ENCODE measurements around the gene TOX2. TPM values are rescaled to one million over a fixed set of nuclear protein-coding genes. Genes with fewer than 3 reads are reported as not detected.

Gene TOX2, protein sequence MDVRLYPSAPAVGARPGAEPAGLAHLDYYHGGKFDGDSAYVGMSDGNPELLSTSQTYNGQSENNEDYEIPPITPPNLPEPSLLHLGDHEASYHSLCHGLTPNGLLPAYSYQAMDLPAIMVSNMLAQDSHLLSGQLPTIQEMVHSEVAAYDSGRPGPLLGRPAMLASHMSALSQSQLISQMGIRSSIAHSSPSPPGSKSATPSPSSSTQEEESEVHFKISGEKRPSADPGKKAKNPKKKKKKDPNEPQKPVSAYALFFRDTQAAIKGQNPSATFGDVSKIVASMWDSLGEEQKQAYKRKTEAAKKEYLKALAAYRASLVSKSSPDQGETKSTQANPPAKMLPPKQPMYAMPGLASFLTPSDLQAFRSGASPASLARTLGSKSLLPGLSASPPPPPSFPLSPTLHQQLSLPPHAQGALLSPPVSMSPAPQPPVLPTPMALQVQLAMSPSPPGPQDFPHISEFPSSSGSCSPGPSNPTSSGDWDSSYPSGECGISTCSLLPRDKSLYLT
- under 1 TPM; 0.20 to 0.53 (median 0.35) TPM for total RNA-seq
- under 1 TPM; 0.06 to 0.51 (median 0.39) TPM for polyA plus RNA-seq
- long read RNA-seq, donor 1, result 0 reads
- long read RNA-seq, donor 2, result 0 reads

- no peak for TF ChIP-seq CTCF (IDR thresholded peaks at IDR 0.05)
Observed at GRCh38 chr20:43914311-43915210, at the start of gene TOX2. Gene TOX2, plus strand, starts transcription at chr20:43914852. Its CDS starts 40 bp downstream, at chr20:43914892.

GRCh38 chr20:43868091-43868490, 46.6 kb upstream of the TOX2 start:
- DNase-seq (no peak), ATAC-seq (no peak)
- no peak for TF ChIP-seq CTCF (IDR thresholded peaks at IDR 0.05)
- H3K9me3 ChIP-seq, result no peaks in the 10 kb centered on the region
- no peak overlapping the region for H3K27ac ChIP-seq
- 82 to 100% (median 85%) methylated on average over 1 of the region's 1 CpG for WGBS, 3 donors
- intact Hi-C loops (cut with DNase I), result no loop called here
- no peak overlapping the region for H3K4me3 ChIP-seq
- H3K4me1 ChIP-seq, result no peaks in the 10 kb centered on the region
- no peaks in the 10 kb centered on the region for H3K27me3 ChIP-seq (ENCODE audit: insufficient read depth in 3 of 3, low read length in 2 of 3)
- H3K36me3 ChIP-seq (ENCODE audit: insufficient read depth in 1 of 2, low read depth in 1 of 2), result no peaks in the 10 kb centered on the region

More at GRCh38 chr20:43914311-43915210, at the start of gene TOX2:
- Histone ChIP-seq H3K9me3 (peaks cover 14% of the 10 kb centered on the region), H3K27ac (no peak within 1 kb of the TSS), H3K4me1 (no peaks in the 10 kb centered on the region), H3K4me3 (peak within 1 kb of the TSS; percentile 56), H3K36me3 (ENCODE audit: insufficient read depth in 1 of 2, low read depth in 1 of 2) (no peaks in the 10 kb centered on the region), H3K27me3 (ENCODE audit: insufficient read depth in 3 of 3, low read length in 2 of 3) (peaks cover 0 to 60% (median 18%) of the 10 kb centered on the region in 3 donors)
- WGBS, 3 donors, result 3 to 4% (median 3%) methylated on average over 31 to 110 of the region's 111 CpGs
- peak in 1 of 2 donors; percentile 39 for DNase-seq
- intact Hi-C loops (cut with DNase I), result no loop called here
- ATAC-seq, result no peak

GRCh38 chr20:43870484-43870883, 44.2 kb upstream of the TOX2 start:
- no peak for TF ChIP-seq CTCF (IDR thresholded peaks at IDR 0.05)
- intact Hi-C loops (cut with DNase I), result no loop called here
- no peaks in the 10 kb centered on the region for H3K36me3 ChIP-seq (ENCODE audit: insufficient read depth in 1 of 2, low read depth in 1 of 2)
- ATAC-seq (no peak), DNase-seq (no peak)
- no peak overlapping the region for H3K27ac ChIP-seq
- no peaks in the 10 kb centered on the region for H3K9me3 ChIP-seq
- no peak overlapping the region for H3K4me3 ChIP-seq
- H3K27me3 ChIP-seq (ENCODE audit: insufficient read depth in 3 of 3, low read length in 2 of 3), result no peaks in the 10 kb centered on the region
- H3K4me1 ChIP-seq, result no peaks in the 10 kb centered on the region

DNA sequence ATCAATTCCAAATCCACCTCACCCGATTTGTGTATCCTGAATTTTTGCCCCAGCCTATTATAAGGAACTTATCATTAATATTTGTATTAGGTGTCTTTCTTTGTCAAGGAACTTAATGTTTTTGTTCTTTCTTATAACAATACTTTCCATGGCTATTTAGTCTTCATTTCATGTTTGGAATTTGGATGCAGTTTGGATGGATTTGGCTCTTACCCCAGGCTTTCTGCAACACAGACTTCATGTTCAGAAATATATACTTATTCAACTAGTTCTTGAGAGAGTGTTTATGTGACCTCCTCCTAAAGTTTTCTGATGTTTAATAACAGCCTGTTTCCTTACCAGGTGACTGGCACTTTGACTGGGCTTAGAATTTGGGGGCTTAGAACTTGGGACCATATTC, 35.9 kb upstream of the TOX2 start:
- H3K4me3 ChIP-seq, result no peak overlapping the region
- 69 to 72% (median 69%) methylated on average over 1 of the region's 1 CpG for WGBS, 3 donors
- TF ChIP-seq CTCF (IDR thresholded peaks at IDR 0.05), result no peak
- intact Hi-C loops (cut with DNase I), result no loop called here
- no peak for ATAC-seq
- no peaks in the 10 kb centered on the region for H3K36me3 ChIP-seq (ENCODE audit: insufficient read depth in 1 of 2, low read depth in 1 of 2)
- no peaks in the 10 kb centered on the region for H3K4me1 ChIP-seq
- no peaks in the 10 kb centered on the region for H3K9me3 ChIP-seq
- H3K27ac ChIP-seq, result no peak overlapping the region
- no peak for DNase-seq
- peaks cover 0 to 3% (median 0%) of the 10 kb centered on the region in 3 donors for H3K27me3 ChIP-seq (ENCODE audit: insufficient read depth in 3 of 3, low read length in 2 of 3)

All from psoas muscle (tissue), 8 donors.